GM23338 (cell line): ENCODE data around the gene RAB19. TPM values are rescaled to one million over a fixed set of nuclear protein-coding genes. Genes with fewer than 3 reads are reported as not detected.

Experiments
- ATAC-seq: fragments of 200-7000 bp; cut with Tn5 transposase; 3 replicates; pipeline ENCODE4 v1.9.1; 2020
- DNase-seq: peaks from one replicate; pipeline ENCODE4 v3.0.0-alpha.2; 2015; ENCODE audit warnings: low spot score
- H2AFZ ChIP-seq: fragments of 200-600 bp; sonication (generic); 2 replicates; pipeline ENCODE4 v1.8.0; 2016; ENCODE audit warnings: antibody characterized with exemption, mild to moderate bottlenecking, moderate library complexity
- H3F3A ChIP-seq: fragments of 200-600 bp; sonication (generic); replicated peaks from 2 replicates; pipeline ENCODE4 v1.8.0; 2017; ENCODE audit warnings: antibody characterized with exemption, mixed run types, low read depth
- H3K27ac ChIP-seq: fragments of 200-600 bp; sonication (generic); 2 replicates; pipeline ENCODE4 v1.6.1; 2016; ENCODE audit warnings: low read depth
- H3K27me3 ChIP-seq: fragments of 200-600 bp; sonication (generic); 2 replicates; pipeline ENCODE4 v1.8.0; 2016; ENCODE audit warnings: mild to moderate bottlenecking, mixed run types, moderate library complexity; ENCODE audit not compliant: insufficient read depth
- H3K36me3 ChIP-seq: fragments of 200-600 bp; sonication (generic); 2 replicates; pipeline ENCODE4 v1.8.0; 2016; ENCODE audit warnings: mild to moderate bottlenecking; ENCODE audit not compliant: insufficient read depth
- H3K4me1 ChIP-seq: fragments of 200-600 bp; sonication (generic); 2 replicates; pipeline ENCODE4 v1.8.0; 2016; ENCODE audit warnings: mild to moderate bottlenecking, moderate library complexity; ENCODE audit not compliant: insufficient read depth
- H3K4me2 ChIP-seq: fragments of 200-600 bp; sonication (generic); 2 replicates; pipeline ENCODE4 v1.7.1; 2017; ENCODE audit warnings: mixed run types
- H3K4me3 ChIP-seq: fragments of 200-600 bp; sonication (generic); 2 replicates; pipeline ENCODE4 v1.6.1; 2016; ENCODE audit warnings: mixed run types
- H3K79me2 ChIP-seq: fragments of 200-600 bp; sonication (generic); replicated peaks from 2 replicates; pipeline ENCODE4 v1.8.0; 2017; ENCODE audit warnings: mild to moderate bottlenecking; ENCODE audit not compliant: insufficient read depth
- H3K9me2 ChIP-seq: fragments of 200-600 bp; sonication (generic); 2 replicates; pipeline ENCODE4 v1.8.0; 2017; ENCODE audit not compliant: insufficient read depth
- H4K20me1 ChIP-seq: fragments of 200-600 bp; sonication (generic); replicated peaks from 2 replicates; pipeline ENCODE4 v1.8.0; 2017; ENCODE audit warnings: mild to moderate bottlenecking; ENCODE audit not compliant: insufficient read depth
- H3K27ac Mint-ChIP-seq: 2 replicates; pipeline ENCODE4 v1.8.0; 2020; ENCODE audit warnings: inconsistent platforms, mild to moderate bottlenecking, moderate library complexity, mixed read lengths
- H3K27me3 Mint-ChIP-seq: 3 replicates; pipeline ENCODE4 v1.8.0; 2022; ENCODE audit warnings: low read depth, mild to moderate bottlenecking, moderate library complexity, mixed read lengths, inconsistent platforms; ENCODE audit not compliant: insufficient read depth, poor library complexity
- H3K36me3 Mint-ChIP-seq: 3 replicates; pipeline ENCODE4 v1.8.0; 2021; ENCODE audit warnings: low read depth, mild to moderate bottlenecking, inconsistent platforms, moderate library complexity, mixed read lengths
- H3K4me1 Mint-ChIP-seq: 3 replicates; pipeline ENCODE4 v1.8.0; 2020; ENCODE audit warnings: mild to moderate bottlenecking, inconsistent platforms, mixed read lengths
- H3K4me3 Mint-ChIP-seq: 3 replicates; pipeline ENCODE4 v1.8.0; 2021; ENCODE audit warnings: moderate library complexity, mild to moderate bottlenecking, inconsistent platforms, mixed read lengths
- H3K9me3 Mint-ChIP-seq: 3 replicates; pipeline ENCODE4 v1.8.0; 2020; ENCODE audit warnings: moderate library complexity, mild to moderate bottlenecking, inconsistent platforms, mixed read lengths
- CREB1 ChIP-seq: fragments of 250-450 bp; sonication (Bioruptor Pico); IDR thresholded peaks from 2 replicates; pipeline ENCODE4 v1.5.0; 2020; ENCODE audit warnings: low read depth, mild to moderate bottlenecking, moderate library complexity
- CTCF ChIP-seq, 2 experiments: fragments of 200-600 bp in 1 of 2; sonication (generic) in 1 of 2; conservative IDR thresholded peaks; 2 replicates each; pipeline versions ENCODE4 v1.5.1 to v1.6.1; 2016 to 2017; ENCODE audit warnings: antibody characterized with exemption in 2 of 2, low read depth in 2 of 2, mild to moderate bottlenecking in 2 of 2, moderate library complexity in 1 of 2
- ETS1 ChIP-seq: IDR thresholded peaks from 2 replicates; pipeline ENCODE4 v1.6.1; 2016; ENCODE audit warnings: antibody characterized with exemption
- EZH2 ChIP-seq: fragments of 200-600 bp; sonication (generic); IDR thresholded peaks from one replicate; pipeline ENCODE4 v1.8.0; 2017; ENCODE audit warnings: antibody characterized with exemption, mild to moderate bottlenecking, low read depth; ENCODE audit not compliant: unreplicated experiment
- EZH2phosphoT487 ChIP-seq: fragments of 200-600 bp; sonication (generic); IDR thresholded peaks from one replicate; pipeline ENCODE4 v1.8.1; 2018; ENCODE audit warnings: antibody characterized with exemption; ENCODE audit not compliant: unreplicated experiment
- JUNB ChIP-seq: IDR thresholded peaks from one replicate; pipeline ENCODE4 v1.6.1; 2016; ENCODE audit warnings: antibody characterized with exemption; ENCODE audit not compliant: unreplicated experiment
- NANOG ChIP-seq: IDR thresholded peaks from 2 replicates; pipeline ENCODE4 v1.6.1; 2016; ENCODE audit warnings: antibody characterized with exemption, borderline replicate concordance
- POLR2AphosphoS5 ChIP-seq: IDR thresholded peaks from 2 replicates; pipeline ENCODE4 v1.6.1; 2016; ENCODE audit warnings: antibody characterized with exemption, low read depth
- REST ChIP-seq: IDR thresholded peaks from one replicate; pipeline ENCODE4 v1.6.1; 2018; ENCODE audit warnings: antibody characterized with exemption; ENCODE audit not compliant: unreplicated experiment
- STAT1 ChIP-seq: IDR thresholded peaks from one replicate; pipeline ENCODE4 v1.6.1; 2016; ENCODE audit warnings: antibody characterized with exemption; ENCODE audit not compliant: unreplicated experiment
- ZNF114 ChIP-seq: fragments of 250-450 bp; sonication (Bioruptor Pico); IDR thresholded peaks from 2 replicates; pipeline ENCODE4 v1.5.0; 2020; ENCODE audit warnings: mild to moderate bottlenecking, moderate library complexity
- ZNF331 ChIP-seq: fragments of 250-450 bp; sonication (Bioruptor Pico); IDR thresholded peaks from 2 replicates; pipeline ENCODE4 v1.5.0; 2020; ENCODE audit warnings: low read depth, mild to moderate bottlenecking, moderate library complexity
- ZNF462 ChIP-seq: fragments of 250-450 bp; sonication (Bioruptor Pico); IDR thresholded peaks from 2 replicates; pipeline ENCODE4 v1.5.0; 2020; ENCODE audit warnings: mild to moderate bottlenecking, moderate library complexity
- polyA plus RNA-seq: library from polyadenylated mRNA; unstranded; fragments of >200 nt; fragmentation: Nextera tagmentation; extraction: Ambion mirVana; gene quantifications from 2 replicates; pipeline ENCODE4 v1.2.1, GENCODE V29; 2016
- total RNA-seq: library from RNA; depleted of rRNA; stranded (reverse); fragments of >200 nt; shearing (Covaris generic); gene quantifications from 2 replicates; pipeline ENCODE4 v1.2.3, GENCODE V29; 2014

The RAB19 gene
- total and polyA plus RNA-seq, 2 experiments from 2014 or later: 2.5 to 5.2 TPM

- peaks cover 7% of the 10 kb centered on the region for H3K27me3 Mint-ChIP-seq
- H3K9me3 Mint-ChIP-seq: no peaks in the 10 kb centered on the region
- H3K4me1 Mint-ChIP-seq: no peaks in the 10 kb centered on the region
- Histone ChIP-seq H3K4me1 (no peaks in the 10 kb centered on the region), H4K20me1 (no peaks in the 10 kb centered on the region), H3K27me3 (no peaks in the 10 kb centered on the region), H2AFZ (no peak overlapping the region), H3K79me2 (no peaks in the 10 kb centered on the region), H3K4me3 (no peak overlapping the region), H3F3A (0 out of 2 replicates have a peak, but pooled peaks cover 3% of the 10 kb centered on the region), H3K36me3 (no peaks in the 10 kb centered on the region), H3K27ac (no peak overlapping the region), H3K4me2 (no peak overlapping the region), H3K9me2 (no peaks in the 10 kb centered on the region)
- DNase-seq: no peak
- TF ChIP-seq ZNF114 (CRISPR knock-in tag): no peak
- no peak for TF ChIP-seq CTCF (conservative IDR thresholded peaks at IDR 0.05; ENCODE audit: low read depth in 2 of 2)
- no peak for TF ChIP-seq NANOG
- TF ChIP-seq REST: no peak
- TF ChIP-seq JUNB: no peak
- TF ChIP-seq EZH2: no peak
- no peak for TF ChIP-seq ETS1
- no peak for TF ChIP-seq EZH2phosphoT487
- no peak for TF ChIP-seq STAT1
- TF ChIP-seq CREB1 (CRISPR knock-in tag): no peak
- TF ChIP-seq POLR2AphosphoS5: no peak
- TF ChIP-seq ZNF331 (CRISPR knock-in tag): no peak
- TF ChIP-seq ZNF462: no peak
- H3K27ac Mint-ChIP-seq: no peak overlapping the region
- H3K36me3 Mint-ChIP-seq: no peaks in the 10 kb centered on the region; the same call in 2 of the 3 replicates
- no peak for ATAC-seq
- H3K4me3 Mint-ChIP-seq: no peak overlapping the region
These were observed 35.5 kb downstream of the RAB19 start for GRCh38 chr7:140439359-140439758.
